ENCODE results near the gene GLIS2.

The GLIS2 gene

DNA sequence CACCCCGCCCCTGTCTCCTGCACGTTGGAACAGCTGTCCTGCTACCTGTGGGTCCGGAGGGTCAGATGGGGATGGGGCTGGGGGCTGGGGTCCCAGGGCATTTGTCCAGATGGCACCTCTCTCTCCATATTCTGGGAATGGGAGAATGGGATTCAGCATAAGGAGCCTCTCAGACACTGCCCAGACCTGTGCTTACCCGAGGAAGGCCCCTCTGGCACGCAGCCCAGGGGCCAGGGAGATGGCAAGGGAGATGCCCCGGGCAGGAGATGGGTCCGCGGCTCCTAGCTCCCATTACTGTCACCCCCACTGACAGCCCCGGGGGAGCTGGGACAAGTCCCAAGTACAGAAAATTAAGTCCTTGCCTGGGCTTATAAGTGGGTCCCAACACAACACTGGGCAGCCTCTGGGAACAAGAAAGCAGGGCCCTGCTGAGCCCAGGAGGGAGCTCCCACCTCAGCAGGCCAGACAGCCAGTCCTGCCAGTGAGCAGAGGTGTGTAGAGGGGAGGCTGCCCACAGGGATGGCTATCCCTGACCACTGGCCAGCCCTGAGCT, 57.6 kb downstream of the GLIS2 start:
- no peaks in the 10 kb centered on the region for H3K9me3 ChIP-seq (ENCODE audit: low read length)
- H3K9me2 ChIP-seq (ENCODE audit: low read depth, low read length), result no peaks in the 10 kb centered on the region
- H4K20me1 ChIP-seq (ENCODE audit: insufficient read depth, low read length), result no peaks in the 10 kb centered on the region
- no peak overlapping the region for H3K9ac ChIP-seq (ENCODE audit: low read length)
- no peak overlapping the region for H2AFZ ChIP-seq (ENCODE audit: low read length)
- TF ChIP-seq, protein P1, sequence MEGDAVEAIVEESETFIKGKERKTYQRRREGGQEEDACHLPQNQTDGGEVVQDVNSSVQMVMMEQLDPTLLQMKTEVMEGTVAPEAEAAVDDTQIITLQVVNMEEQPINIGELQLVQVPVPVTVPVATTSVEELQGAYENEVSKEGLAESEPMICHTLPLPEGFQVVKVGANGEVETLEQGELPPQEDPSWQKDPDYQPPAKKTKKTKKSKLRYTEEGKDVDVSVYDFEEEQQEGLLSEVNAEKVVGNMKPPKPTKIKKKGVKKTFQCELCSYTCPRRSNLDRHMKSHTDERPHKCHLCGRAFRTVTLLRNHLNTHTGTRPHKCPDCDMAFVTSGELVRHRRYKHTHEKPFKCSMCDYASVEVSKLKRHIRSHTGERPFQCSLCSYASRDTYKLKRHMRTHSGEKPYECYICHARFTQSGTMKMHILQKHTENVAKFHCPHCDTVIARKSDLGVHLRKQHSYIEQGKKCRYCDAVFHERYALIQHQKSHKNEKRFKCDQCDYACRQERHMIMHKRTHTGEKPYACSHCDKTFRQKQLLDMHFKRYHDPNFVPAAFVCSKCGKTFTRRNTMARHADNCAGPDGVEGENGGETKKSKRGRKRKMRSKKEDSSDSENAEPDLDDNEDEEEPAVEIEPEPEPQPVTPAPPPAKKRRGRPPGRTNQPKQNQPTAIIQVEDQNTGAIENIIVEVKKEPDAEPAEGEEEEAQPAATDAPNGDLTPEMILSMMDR (IDR thresholded peaks at IDR 0.05; ENCODE audit: low read length), result no peak
- no peak for TF ChIP-seq EZH2 (IDR thresholded peaks at IDR 0.05; ENCODE audit: borderline replicate concordance, low read length)
- H3K36me3 ChIP-seq (ENCODE audit: insufficient read depth, low read length), result no peaks in the 10 kb centered on the region; the same call in 1 of the 2 replicates
- H3K4me3 ChIP-seq (ENCODE audit: low read depth, low read length, poor library complexity, severe bottlenecking), result no peak overlapping the region
- no peaks in the 10 kb centered on the region for H3K79me2 ChIP-seq (ENCODE audit: insufficient read depth, low read length)
- no peaks in the 10 kb centered on the region for H3K27me3 ChIP-seq (ENCODE audit: insufficient read depth, low read length)
- H3K4me2 ChIP-seq (ENCODE audit: low read length), result no peak overlapping the region
- H3K27ac ChIP-seq (ENCODE audit: low read depth, low read length, poor library complexity, severe bottlenecking), result no peak overlapping the region
- peaks cover 8% of the 10 kb centered on the region for H3K4me1 ChIP-seq (ENCODE audit: insufficient read depth, low read length, severe bottlenecking)
- H3F3A ChIP-seq (ENCODE audit: insufficient read depth, low read length), result no peaks in the 10 kb centered on the region

DNA sequence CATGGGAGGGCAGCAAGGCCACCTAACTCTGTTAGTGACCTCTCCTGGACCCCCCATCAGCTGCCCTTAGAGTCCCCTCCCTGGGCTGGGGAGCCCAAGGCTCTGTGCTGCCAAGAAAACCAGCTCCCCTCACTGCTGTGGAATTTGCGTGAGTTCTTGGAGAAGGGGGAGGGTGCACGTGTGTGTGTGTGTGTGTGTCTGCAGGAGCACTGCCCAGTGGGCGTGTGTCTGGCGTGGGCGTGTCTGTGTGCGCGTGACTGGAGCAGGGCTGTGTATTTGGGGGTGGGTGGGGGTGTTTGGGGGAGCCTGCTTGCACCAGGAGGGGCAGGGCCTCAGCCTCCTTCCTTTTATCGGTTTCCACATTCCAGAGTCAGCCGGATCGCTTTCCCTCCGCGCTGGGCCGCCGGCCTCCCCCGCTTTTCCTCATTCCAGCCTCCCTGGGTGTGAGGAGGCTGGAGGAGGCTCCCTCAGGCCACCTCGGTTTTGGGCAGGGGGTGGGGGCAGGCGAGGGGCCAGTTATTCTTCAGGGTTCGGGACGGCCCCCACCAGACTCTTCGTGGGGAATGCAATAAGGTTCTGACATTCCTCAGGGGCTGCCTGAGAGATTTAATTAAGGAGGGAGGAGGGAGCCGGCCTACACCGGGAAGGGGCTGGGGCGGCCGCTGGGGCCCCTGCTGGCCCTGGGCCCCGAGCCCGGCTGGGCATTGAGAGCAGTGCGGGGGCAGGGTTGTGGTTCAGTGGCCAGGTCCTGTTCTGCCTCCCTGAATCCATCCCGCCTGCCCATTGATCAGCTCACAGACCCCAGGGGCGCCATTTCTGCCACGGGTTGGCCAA, 58.3 kb downstream of the GLIS2 start:
- Histone ChIP-seq H4K20me1 (ENCODE audit: insufficient read depth, low read length) (no peaks in the 10 kb centered on the region), H3K9me2 (ENCODE audit: low read depth, low read length) (no peaks in the 10 kb centered on the region), H2AFZ (ENCODE audit: low read length) (no peak overlapping the region), H3K36me3 (ENCODE audit: insufficient read depth, low read length) (no peaks in the 10 kb centered on the region; the same call in 1 of the 2 replicates), H3K9ac (ENCODE audit: low read length) (no peak overlapping the region), H3K4me1 (ENCODE audit: insufficient read depth, low read length, severe bottlenecking) (peaks cover 8% of the 10 kb centered on the region), H3K27me3 (ENCODE audit: insufficient read depth, low read length) (no peaks in the 10 kb centered on the region), H3K27ac (ENCODE audit: low read depth, low read length, poor library complexity, severe bottlenecking) (no peak overlapping the region), H3F3A (ENCODE audit: insufficient read depth, low read length) (no peaks in the 10 kb centered on the region), H3K79me2 (ENCODE audit: insufficient read depth, low read length) (no peaks in the 10 kb centered on the region), H3K4me2 (ENCODE audit: low read length) (no peak overlapping the region), H3K4me3 (ENCODE audit: low read depth, low read length, poor library complexity, severe bottlenecking) (no peak overlapping the region), H3K9me3 (ENCODE audit: low read length) (no peaks in the 10 kb centered on the region)
- TF ChIP-seq, protein P1 (IDR thresholded peaks at IDR 0.05; ENCODE audit: low read length), result no peak
- TF ChIP-seq EZH2 (IDR thresholded peaks at IDR 0.05; ENCODE audit: borderline replicate concordance, low read length), result no peak

DNA sequence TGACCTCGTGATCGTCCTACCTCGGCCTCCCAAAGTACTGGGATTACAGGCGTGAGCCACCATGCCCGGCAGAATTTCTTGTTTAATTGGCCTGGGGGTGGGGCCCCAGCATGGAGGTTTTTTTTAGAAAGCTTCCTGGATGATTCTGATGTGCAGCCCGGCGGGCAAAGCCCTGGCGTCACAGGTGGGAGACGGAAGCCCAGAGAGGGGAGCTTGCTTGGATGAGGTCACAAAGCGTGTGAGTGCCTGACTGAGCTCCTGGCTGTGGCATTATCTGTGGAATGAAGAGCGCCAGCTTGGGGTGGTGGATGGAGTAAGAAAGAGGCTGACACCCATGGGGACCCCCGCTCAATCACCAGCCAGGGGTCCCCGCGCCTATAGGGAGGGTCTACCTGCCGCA, 59.9 kb downstream of the GLIS2 start:
- no peaks in the 10 kb centered on the region for H3K27me3 ChIP-seq (ENCODE audit: insufficient read depth, low read length)
- no peaks in the 10 kb centered on the region for H3F3A ChIP-seq (ENCODE audit: insufficient read depth, low read length)
- peaks cover 8% of the 10 kb centered on the region for H3K4me1 ChIP-seq (ENCODE audit: insufficient read depth, low read length, severe bottlenecking)
- H3K4me2 ChIP-seq (ENCODE audit: low read length), result no peak overlapping the region
- H3K79me2 ChIP-seq (ENCODE audit: insufficient read depth, low read length), result no peaks in the 10 kb centered on the region
- no peaks in the 10 kb centered on the region for H4K20me1 ChIP-seq (ENCODE audit: insufficient read depth, low read length)
- H3K36me3 ChIP-seq (ENCODE audit: insufficient read depth, low read length), result no peaks in the 10 kb centered on the region; the same call in 1 of the 2 replicates
- H2AFZ ChIP-seq (ENCODE audit: low read length), result no peak overlapping the region
- no peaks in the 10 kb centered on the region for H3K9me3 ChIP-seq (ENCODE audit: low read length)
- TF ChIP-seq, protein P1 (IDR thresholded peaks at IDR 0.05; ENCODE audit: low read length), result no peak
- TF ChIP-seq EZH2 (IDR thresholded peaks at IDR 0.05; ENCODE audit: borderline replicate concordance, low read length), result no peak
- no peaks in the 10 kb centered on the region for H3K9me2 ChIP-seq (ENCODE audit: low read depth, low read length)
- H3K4me3 ChIP-seq (ENCODE audit: low read depth, low read length, poor library complexity, severe bottlenecking), result no peak overlapping the region
- no peak overlapping the region for H3K27ac ChIP-seq (ENCODE audit: low read depth, low read length, poor library complexity, severe bottlenecking)
- H3K9ac ChIP-seq (ENCODE audit: low read length), result no peak overlapping the region

Measured in OCI-LY1 (cell line).